Cardiac fibroblast (primary cell): ENCODE measurements around the gene BIRC6.

ENCODE experiments used
- DNase-seq, 2 donors: peaks; one replicate each; pipeline versions ENCODE4 v3.0.0 to v3.0.0-alpha.2; 2010; ENCODE audit warnings: low read depth in 2 of 2
- H3K4me3 ChIP-seq, 2 donors: replicated peaks in 1 of 2; 1 replicate in 1 of 2; 2 replicates in 1 of 2; pipeline ENCODE4 v1.5.1; 2011; ENCODE audit warnings: low read depth in 2 of 2, low read length in 2 of 2, mild to moderate bottlenecking in 2 of 2, moderate library complexity in 1 of 2
- TF ChIP-seq, protein P1 (sequence below): IDR thresholded peaks from one replicate; pipeline ENCODE4 v1.5.1; 2011; ENCODE audit warnings: low read depth, mild to moderate bottlenecking, low read length, inconsistent platforms

BIRC6 gene

DNA sequence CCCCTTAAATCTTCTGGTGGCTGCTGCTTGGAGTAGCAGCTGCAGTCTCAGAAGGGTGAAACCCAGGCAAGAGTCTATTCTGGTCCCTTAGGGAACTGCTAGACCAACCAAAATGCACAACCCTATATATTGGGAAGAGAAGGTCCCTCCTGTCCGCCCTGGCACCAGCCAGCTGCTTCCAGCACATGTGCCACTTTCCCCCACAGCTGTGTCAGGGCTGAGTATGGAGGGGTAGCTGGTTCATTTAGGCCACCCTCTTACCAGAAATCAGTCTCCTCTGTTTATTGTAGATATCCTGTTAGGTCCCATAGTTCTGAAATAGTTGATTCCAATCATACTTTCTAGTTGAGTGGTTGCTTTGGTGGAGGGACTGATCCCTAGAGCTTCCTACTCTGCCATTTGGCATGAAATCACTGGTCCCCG is 68.9 kb downstream of the BIRC6 start:
- DNase-seq: peak; percentile 35 to 65
- TF ChIP-seq, protein P1, sequence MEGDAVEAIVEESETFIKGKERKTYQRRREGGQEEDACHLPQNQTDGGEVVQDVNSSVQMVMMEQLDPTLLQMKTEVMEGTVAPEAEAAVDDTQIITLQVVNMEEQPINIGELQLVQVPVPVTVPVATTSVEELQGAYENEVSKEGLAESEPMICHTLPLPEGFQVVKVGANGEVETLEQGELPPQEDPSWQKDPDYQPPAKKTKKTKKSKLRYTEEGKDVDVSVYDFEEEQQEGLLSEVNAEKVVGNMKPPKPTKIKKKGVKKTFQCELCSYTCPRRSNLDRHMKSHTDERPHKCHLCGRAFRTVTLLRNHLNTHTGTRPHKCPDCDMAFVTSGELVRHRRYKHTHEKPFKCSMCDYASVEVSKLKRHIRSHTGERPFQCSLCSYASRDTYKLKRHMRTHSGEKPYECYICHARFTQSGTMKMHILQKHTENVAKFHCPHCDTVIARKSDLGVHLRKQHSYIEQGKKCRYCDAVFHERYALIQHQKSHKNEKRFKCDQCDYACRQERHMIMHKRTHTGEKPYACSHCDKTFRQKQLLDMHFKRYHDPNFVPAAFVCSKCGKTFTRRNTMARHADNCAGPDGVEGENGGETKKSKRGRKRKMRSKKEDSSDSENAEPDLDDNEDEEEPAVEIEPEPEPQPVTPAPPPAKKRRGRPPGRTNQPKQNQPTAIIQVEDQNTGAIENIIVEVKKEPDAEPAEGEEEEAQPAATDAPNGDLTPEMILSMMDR: no peak
- H3K4me3 ChIP-seq: no peak overlapping the region

DNA sequence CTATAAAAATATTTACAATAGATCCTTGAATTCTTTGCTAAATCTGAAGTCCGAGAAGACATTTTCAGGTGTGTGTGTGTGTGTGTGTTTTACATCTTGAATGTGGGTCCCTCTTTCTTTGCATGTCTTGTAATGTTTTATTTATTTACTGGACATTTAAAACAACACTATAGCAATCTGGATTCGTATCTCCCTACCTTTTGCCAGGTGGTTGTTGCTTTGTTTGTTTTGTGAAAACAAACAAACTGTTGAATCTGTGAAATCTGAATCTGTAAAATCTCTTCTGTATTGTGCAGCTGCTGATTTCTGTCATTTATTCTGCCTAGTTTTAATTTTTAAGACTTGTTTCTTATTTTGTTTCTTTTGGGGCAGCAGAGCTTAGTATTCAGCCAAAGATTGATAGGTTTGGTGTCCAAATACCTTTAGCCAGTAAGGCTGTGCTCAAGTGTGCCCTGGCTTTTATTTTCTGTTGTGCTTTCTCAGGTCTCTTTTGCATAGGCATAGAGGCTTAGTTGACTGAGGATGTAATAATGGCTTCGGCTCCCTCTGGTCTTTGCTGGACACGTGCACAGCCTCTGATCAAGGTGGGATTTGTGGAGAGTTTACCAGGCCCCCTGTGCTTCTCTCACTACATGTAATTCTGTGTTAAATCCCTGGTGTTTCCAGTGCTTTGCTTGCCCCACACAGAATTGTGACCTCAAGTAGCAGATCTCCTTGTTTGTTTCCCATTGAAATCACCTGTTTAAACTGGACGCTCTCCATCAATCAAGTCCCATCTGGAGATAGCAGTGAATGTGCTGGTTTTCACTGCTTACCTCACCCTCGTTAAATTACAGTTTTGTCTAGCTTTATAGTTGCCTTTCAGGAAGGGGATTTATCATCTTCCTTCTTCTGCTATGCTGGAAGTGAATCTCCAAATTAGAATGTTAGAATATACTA is 71.1 kb downstream of the BIRC6 start:
- TF ChIP-seq, protein P1: no peak
- no peak overlapping the region for H3K4me3 ChIP-seq
- DNase-seq: no peak

DNA sequence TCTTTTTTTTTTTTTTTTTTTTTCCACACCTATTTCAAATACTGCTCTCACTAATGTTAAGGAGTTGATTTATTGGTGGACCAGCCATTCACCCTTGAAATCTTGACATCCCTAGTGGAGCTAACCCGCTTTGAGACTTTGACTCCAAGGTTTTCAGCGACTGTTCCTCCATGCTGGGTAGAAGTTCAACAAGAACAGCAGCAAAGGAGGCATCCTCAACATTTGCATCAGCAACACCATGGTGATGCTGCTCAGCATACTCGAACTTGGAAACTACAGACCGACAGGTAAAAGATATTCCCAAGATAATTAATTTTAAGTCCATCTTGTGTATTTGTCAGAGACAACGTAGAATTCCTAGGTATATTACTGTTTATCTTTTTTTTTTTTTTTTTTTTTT is 74.0 kb downstream of the BIRC6 start:
- DNase-seq: no peak
- TF ChIP-seq, protein P1: no peak
- no peak overlapping the region for H3K4me3 ChIP-seq

DNA sequence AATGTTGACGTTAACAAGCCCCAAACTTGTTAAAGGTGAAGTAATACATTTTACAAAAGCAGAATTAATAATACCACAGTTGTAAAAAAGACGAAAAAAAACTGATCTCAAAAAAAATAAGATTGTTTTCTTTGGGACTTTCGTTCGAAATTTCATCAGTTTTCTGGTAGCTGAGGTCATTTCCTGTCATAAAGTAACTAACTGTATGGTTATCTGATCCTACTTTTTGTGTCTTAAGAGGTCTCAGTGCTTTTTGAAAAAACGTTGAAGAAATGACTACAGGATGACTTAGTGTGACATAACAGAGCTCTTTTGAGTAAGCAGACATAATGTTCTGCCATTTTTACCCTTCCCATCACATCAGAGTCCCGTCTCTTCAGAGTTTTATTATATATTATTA is 79.3 kb downstream of the BIRC6 start:
- no peak overlapping the region for H3K4me3 ChIP-seq
- DNase-seq: peak in 1 of 2 donors; percentile 83
- TF ChIP-seq, protein P1: no peak

DNA sequence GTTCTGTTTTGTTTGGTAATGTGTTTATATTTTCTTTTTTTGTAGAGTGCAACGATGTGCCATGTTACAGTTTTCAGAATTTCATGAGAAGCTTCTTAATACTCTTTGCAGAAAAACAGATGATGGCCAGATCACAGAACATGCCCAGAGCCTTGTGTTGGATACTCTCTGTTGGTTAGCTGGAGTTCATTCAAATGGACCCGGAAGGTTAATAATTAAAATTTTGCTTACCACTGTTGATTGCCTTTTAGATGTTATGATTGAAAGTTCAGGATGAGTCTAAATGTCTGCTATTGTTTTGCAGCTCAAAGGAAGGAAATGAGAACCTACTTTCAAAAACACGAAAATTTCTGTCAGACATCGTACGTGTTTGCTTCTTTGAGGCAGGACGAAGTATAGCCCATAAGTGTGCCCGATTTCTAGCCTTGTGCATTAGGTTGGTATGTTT is 85.2 kb downstream of the BIRC6 start:
- TF ChIP-seq, protein P1: no peak

DNA sequence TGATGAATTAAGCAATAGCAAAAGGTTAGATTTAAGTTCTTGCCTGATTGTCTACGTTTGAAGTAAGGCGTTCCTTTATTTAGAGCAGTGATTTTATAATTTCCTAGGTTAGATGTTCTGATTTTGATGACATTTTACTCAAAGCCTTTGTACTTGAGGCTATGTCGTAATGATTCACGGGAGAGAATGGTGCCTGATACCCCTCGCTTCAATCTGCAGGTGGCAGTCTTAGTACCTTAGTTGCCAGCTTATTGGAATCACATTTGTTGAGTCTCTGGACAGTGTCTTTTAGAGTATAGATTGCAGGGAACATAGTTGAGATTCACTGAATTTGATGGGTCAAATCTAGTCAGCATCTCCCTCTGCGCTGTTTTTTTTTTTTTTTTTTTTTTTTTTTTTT is 89.5 kb downstream of the BIRC6 start:
- no peak overlapping the region for H3K4me3 ChIP-seq
- TF ChIP-seq, protein P1: no peak

More for the DNA sequence above, 85.2 kb downstream of the BIRC6 start:
- H3K4me3 ChIP-seq: no peak overlapping the region
- no peak for DNase-seq

More for the DNA sequence above, 89.5 kb downstream of the BIRC6 start:
- no peak for DNase-seq
